GM20431 (cell line): ENCODE results near the gene JAKMIP2.

ENCODE experiments used
- in situ Hi-C: fragments of 300-500 bp; cut with MseI, MboI; formaldehyde crosslinking; loops from one replicate; pipeline ENCODE4 v1.15.0; 2020; ENCODE audit warnings: low sequenced_read_pairs; ENCODE audit not compliant: unreplicated experiment

JAKMIP2 gene

DNA sequence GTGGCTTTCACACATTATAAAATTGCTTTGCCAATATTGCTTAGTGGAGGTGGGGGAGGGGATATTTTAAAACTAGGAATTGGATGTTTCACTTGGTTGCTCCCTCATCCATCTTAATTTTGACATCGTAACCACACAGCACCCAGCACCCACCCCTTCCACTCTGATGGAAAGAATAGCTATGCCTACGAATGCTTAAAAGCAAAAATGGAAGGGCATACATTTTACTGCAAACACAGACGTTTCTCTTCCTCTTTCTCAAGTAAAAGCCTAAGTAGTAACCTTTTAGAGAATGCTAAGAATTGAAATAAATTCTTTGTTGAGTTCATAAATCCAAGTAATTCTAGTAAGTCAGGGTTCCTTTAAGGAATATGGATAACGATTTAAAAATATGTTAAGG, 69.9 kb downstream of the JAKMIP2 start:
- in situ Hi-C loops: no loop called here

DNA sequence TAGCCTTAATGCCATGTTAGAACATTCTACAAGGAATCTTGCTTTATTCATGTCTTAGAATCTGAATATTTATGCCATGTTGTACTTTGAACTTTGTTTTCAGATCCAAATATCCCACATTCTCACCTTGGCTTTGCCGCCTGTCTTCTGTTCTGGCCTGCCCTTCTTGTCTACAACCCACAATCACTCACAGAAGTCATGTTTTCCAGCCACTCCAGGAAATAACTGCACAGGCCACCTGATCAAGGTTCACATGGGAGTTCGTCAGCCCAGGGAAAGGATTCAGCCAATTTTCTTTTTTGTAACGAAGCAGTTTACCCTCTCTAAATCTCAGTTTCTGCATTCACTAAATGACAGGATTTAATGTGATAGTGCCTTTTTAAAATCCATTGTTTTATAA, 70.5 kb downstream of the JAKMIP2 start:
- in situ Hi-C loops: no loop called here

DNA sequence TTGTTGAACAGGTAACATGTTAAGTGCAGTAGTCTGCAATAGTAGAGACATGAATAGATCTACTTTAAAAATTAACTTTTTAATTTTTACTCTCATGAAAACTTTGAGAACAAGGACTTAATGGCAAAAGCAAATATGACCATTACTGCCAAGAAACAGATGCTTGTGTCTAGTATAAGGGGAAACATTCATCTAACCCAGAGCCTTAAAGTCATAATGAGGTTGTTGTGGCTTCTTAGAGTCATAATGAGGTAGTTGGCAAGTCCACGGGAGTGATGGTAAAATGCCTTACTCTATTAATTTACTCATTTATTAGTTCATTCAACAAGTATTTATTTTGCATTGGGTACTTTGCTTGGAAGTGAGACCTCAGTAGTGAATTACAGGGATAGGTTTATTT, 71.5 kb downstream of the JAKMIP2 start:
- in situ Hi-C loops: no loop called here

DNA sequence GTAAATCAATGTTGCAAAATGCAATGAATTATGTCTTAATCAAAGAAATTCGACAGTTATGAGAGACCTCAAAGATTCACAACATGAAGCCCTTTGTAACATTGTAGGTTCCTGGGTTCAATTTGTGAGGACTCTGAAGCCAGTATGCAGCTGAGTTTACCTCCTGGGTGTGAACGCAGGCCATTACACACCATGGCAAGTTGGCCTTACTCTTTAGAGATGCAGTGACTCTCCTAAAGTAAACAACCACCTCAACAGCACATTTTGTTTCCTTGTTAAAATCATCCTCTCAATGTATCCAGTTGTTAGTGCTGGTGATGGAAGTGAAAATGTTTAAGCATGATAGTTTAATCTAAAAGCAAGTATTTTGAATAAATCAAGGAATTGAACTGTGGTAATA, 73.8 kb downstream of the JAKMIP2 start:
- in situ Hi-C loops: no loop called here

DNA sequence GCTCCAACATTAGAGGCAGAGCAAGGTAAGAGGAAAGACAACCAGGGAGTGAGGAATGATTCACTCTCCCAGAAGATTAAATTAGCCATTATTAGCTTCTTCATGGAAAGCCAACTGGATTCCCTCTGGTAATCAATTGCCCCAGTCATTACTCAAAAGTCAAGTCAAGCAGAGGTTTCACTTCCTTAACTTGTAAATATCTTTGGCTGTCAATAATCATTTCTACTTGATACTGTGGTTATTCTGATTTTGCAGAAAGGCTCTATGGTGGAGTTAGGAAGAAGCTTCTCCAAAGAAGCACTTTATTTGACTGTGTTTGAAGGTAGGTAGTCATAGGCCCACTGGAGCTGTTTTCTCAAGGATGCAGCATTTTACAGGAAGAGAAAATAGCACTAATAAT, 78.0 kb downstream of the JAKMIP2 start:
- in situ Hi-C loops: no loop called here

DNA sequence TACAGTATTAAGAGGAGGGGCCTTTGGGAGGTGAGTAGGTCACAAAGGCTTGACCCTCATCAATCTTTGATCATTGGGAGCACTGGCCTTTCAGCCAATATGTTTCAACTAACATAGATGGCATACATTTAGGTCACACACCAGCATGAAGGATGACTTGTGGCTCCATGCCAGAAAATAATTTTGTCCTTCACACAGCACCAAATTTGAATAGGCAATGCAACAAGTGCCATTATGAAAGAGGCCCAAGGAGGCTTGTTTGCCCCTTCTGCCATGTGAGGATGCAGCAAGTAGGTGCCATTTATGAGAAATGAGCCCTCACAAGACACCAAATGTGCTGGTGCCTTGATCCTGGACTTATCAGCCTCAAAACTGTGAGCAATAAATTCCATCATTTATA, 81.1 kb downstream of the JAKMIP2 start:
- in situ Hi-C loops: no loop called here

DNA sequence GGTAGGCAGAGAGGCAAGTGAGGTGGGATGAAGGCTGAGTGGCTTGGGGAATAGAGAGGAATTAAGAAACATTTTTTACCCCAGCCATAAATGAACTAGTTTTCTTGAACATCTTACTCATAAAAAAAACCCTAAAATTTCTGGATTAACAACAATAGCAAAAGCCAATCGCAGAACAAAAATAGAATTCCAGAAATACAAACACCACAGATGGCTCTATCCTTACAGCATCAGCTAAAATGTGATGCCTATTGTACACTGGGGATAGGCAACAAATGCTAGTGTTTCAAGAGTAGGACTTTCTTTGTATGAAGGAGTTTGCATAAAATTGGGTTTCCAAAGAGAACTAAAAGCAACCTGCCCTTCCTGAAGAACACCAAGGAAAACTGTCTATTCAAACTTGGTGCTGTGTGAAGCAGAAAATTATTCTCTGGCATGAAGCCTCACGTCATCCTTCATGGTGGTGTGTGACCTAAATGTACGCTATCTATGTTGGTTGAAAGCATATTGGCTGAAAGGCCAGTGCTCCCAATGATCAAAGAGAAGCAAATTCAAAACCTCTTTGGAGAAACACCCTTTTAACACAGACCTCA, 82.9 kb downstream of the JAKMIP2 start:
- in situ Hi-C loops: no loop called here

DNA sequence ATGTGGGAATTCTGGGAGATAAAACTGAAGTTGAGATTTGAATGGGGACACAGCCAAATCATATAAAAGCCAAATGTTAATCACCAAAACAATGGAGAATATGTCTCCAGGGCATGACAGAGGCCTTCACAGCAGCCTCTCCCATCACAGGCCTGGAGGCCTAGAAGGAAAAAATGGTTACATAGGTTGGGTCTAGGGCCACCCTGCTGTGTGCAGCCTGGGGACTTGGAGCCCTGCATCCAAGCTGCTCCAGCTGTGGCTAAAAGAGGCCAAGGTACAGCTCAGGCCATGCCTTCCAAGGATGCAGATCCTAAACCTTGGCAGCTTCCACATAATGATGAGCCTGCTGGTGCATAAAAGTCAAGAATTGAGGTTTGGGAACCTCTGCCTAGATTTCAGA, 85.1 kb downstream of the JAKMIP2 start:
- in situ Hi-C loops: no loop called here

DNA sequence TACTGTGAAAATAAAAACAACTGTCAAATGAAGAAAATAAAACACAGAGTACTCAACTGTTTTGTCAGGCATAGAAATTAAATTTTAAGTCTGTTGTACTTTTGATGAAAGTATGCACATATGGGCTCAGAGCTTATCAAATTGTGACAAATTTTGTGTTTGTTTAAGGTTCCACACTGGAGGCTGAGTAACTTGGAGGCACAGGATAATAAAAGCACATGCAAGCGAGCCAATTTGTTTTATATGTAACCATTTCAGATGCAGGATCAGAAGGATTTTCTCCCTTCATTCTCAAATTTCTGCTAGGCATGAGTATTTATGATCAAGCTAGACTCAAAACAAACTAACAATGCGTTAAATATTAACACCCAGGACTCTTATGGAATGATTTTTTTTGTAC, 87.8 kb downstream of the JAKMIP2 start:
- in situ Hi-C loops: no loop called here

DNA sequence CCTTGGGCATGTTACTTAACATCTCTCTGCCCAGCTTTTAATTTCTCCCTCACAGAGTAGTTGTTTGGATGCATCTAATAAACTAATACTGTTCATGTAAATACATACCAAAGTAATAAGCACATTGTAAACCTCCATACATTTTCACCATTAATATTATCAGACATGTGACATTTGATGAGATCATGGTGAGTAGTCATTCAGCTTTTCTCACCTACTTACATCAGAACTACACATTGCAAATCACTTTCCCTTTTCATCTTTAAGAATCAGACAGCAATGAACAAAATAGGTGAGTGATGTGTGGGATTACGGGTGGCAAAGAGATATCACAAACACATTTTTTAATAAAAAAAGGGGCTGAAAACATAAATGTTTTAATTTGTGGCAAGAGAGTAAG, 89.3 kb downstream of the JAKMIP2 start:
- in situ Hi-C loops: no loop called here

DNA sequence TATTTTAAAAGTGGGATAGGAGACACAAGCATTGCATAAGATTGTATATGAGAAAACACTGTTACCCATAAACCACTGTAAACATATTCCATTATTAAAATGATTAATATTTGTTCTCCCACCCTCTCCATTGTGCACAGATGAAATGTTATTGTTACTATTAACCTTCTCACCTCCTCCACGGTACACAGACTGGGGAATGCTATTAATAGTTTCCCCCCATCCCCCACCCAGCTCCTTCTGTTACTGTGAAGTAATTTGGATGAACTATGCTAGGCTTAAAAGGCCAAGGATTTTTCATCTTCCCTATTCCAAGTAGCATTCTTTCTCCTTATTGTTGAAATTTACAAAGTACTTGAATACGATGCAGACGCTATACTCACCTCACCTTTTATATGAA, 91.4 kb downstream of the JAKMIP2 start:
- in situ Hi-C loops: no loop called here

DNA sequence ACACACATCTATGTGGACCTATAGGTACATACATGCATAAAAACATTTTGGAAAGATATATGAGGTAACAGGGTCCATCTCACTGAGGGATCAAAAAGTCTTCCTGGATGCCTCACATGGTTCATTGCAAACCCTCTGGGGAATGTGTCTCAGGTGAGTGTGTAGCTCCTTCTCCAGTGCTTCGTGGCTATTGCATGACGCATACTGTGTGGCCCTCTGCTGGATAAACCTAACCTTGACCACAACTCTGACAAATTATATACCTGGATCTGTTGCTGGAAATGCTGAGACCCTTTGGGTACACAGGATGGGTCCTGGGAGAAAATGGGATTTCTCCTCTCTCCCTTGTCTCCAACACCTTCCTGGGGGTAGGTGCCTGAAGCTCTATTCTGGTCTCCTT, 91.9 kb downstream of the JAKMIP2 start:
- in situ Hi-C loops: no loop called here

DNA sequence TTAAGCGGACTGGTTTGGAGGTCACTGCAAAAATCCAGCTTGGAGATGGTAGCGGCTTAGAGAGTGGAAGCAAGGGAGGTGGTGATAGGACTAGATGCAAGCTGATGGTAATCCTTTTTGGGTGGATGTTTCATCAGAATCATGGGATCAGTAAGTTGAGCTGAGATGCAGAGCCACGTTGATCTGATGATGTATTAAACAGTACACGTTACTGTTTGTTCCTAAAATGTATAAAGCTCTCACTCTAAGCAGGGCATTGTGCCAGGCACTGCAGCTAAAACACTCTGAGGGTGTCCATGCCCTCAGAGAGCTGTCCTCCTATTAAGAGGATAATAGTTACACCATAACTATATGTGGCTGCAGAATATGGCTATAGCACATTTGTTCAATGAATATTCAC, 93.1 kb downstream of the JAKMIP2 start:
- in situ Hi-C loops: no loop called here

DNA sequence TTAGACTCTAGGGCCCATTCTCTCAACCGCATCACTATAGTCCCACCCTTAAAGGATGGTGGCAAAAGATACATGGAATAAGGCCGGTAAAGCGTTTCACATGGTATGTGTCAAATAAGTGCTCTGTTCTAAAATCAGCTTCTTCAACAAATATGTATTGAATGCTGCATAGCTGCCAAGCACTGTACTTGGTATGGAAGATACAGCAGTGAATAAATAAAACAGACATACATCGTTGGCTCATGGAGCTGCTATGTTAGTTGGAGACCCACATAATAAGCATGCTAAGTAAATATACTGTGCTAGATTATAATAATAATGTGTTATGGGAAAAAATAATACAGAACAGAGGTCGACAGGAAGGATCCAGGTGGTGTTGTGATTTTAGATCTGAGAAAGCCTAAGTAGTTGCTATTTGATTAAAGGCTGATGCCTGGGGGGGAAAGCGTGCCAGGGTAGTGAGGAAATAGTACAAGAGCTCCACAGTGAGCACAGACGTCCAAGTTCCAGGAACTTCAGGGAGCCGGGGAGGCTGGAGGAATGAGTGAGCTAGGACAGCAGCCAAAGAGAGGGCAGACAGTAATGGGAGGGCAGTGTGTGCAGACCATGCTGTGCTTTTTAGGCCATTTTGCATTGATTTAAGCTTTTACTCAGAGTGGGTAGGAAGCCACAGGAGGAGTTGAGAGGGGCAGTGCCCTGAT, 93.7 kb downstream of the JAKMIP2 start:
- in situ Hi-C loops: no loop called here

DNA sequence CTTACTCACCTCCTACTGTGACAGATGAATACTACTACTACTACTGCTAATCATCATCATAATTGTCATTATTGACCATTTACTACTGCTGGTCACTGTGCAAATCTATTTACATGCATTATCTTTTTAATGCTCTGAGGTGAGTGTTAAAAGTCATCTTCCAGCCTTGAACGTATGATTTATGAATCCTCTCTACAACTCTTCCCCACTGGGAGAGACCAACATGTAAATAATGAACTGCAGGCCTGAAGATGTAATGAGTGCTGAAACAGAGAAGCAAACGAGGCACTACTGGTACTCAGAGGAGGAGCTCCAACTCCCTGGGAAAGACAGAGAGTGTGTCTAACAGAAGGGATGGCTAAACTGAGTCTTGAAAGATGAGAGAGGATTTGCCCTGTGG, 95.4 kb downstream of the JAKMIP2 start:
- in situ Hi-C loops: no loop called here

DNA sequence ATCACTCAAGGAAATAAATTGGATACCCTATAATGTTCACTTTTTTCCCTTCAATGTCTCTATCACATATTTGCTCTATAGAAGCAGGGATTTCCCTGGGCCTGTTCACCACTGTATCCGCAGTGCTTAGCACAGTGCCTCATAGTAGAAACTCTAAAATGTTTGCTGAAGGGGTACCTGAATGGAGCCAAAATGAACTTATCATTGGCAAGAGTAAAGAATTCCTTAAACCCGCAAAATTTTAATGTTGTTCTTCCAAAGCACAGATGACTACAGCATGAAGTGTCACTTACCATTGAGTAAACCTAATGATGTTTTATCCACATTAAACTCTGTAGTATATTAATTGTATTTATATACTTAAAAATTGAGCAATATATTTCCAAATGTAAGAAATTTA, 96.1 kb downstream of the JAKMIP2 start:
- in situ Hi-C loops: no loop called here

DNA sequence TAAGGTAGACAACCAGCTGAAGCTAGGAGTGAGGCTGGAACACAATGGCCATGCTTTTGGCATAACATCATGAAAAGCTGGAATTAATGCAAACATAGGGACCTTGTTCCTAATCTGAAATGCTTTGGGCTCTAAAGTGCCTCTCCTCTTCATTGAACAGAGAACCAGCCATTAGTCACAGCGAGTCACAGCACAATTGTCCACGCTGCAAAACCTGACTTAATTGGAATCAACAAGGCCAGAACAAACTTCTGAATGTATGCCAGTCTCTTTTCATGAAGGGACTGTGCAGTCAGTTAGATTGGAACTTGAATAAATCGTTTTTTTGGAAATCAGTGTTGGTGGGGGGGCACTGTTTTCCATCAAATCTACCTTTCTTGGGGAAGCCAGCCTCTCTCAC, 96.5 kb downstream of the JAKMIP2 start:
- in situ Hi-C loops: no loop called here

DNA sequence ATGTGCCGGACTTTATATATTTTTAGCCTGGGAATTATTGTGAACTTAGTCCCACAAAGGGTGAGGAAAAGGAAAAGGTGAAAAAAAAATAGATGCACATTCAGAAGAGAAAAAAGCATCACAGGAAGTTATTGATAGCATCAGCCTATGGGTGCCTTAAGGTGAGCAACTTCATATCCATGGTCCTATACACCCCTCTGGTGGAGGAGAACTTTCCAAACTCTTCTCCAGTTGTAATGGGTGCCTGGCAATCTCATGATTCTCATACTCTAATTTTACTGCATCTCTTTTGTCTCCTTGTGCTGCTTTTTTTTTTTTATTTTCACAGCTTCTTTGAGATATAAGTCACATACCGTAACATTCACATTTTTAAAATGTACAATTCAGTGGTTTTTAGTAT, 107.4 kb downstream of the JAKMIP2 start:
- in situ Hi-C loops: no loop called here

DNA sequence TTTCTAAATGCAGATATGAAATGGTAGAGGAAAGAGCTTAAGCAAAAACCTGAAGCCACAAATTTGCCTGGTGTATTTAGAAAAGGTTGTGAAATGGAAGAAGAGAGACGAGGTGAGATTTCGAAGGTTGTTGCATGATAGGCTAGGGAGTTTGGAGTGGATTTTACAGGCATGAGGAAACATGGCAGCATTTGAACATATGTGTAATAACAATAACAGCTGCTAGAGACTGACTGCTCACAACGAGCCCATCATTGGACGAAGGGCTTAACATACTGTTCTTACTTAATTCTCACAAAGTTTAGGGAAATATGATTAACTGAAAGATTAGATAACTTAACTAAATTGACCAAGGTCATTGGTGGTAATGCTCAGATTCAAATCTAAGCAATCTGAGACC, 108.1 kb downstream of the JAKMIP2 start:
- in situ Hi-C loops: no loop called here

DNA sequence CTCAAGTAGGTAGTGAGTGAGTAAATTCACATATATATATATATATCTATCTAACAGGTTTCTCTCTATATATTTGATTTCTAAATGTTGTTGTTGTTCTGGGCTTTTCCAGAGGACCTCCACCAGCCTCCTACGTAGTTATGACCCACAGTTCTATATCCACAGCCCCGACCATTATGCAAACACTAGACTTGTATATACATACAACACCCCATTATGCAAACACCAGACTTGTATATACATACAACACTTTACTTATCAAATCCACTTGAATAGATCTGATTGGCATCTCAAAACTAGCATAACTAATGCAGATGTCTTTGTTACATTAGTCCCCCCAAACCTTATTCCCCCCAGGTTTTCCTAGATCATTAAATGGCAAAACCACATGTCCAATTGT, 108.7 kb downstream of the JAKMIP2 start:
- in situ Hi-C loops: no loop called here

DNA sequence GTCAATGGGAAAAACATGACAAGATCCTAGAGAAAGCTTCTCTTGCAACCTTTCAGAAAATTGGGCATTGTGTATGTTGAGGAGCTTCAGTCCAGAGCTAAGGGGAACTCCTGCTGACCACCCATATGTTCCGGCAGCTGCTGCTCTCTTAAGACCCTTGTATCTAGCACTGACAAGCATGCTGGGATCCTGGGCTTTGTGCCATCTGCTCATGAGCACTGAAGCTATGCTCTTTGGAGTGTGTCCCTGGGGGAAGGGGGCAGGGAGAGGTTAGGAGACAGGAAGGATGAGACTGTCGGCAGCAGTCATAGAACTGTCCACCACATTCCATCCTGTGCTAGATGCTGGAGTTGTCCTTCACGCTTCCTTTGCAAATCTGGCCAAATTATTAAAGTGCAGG, 109.3 kb downstream of the JAKMIP2 start:
- in situ Hi-C loops: no loop called here

DNA sequence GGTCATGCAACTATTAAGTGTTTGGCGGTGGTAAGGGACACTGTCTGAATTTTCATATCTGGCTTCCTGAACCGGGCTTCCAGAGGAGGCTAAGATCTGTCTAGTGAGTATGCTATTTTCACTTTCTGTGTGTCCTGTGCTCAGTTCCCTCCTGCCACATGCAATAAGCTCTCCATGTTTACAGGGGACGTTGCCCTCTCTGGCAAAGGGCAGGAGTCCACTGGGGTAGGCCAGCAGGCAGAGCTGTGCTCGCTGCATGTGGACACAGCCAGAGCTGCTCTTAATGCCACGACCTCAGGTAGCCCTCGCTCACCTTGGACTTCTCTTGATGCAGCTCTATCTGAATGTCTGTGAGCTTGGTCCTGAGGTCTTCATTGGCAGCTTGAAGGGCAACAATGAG, 111.2 kb downstream of the JAKMIP2 start:
- in situ Hi-C loops: no loop called here
